ENCODE data around the gene AVP.

DNA sequence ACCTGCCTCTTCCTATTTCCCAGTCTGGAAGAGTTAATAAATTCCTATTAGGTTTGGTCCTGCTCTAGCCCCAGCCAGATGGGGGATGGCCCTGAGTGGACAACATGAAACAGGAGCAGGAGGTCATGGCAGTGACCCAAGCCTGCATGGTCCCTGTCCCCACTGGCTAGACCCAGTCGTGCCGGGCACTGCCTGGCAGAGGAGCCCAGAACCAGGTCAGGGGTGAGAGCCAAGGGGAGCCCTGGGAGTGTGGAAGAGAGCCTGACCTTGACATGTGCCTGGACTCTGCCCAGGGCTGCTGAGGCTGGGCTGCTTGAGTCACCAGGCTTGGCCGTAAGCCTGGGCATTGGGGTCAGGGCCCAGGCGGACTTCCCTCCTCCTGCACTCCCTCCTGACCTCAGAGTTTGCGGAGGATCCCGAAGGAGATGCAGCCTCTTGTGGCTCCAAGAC is 3.6 kb downstream of the AVP start:
- TF ChIP-seq, protein P1, sequence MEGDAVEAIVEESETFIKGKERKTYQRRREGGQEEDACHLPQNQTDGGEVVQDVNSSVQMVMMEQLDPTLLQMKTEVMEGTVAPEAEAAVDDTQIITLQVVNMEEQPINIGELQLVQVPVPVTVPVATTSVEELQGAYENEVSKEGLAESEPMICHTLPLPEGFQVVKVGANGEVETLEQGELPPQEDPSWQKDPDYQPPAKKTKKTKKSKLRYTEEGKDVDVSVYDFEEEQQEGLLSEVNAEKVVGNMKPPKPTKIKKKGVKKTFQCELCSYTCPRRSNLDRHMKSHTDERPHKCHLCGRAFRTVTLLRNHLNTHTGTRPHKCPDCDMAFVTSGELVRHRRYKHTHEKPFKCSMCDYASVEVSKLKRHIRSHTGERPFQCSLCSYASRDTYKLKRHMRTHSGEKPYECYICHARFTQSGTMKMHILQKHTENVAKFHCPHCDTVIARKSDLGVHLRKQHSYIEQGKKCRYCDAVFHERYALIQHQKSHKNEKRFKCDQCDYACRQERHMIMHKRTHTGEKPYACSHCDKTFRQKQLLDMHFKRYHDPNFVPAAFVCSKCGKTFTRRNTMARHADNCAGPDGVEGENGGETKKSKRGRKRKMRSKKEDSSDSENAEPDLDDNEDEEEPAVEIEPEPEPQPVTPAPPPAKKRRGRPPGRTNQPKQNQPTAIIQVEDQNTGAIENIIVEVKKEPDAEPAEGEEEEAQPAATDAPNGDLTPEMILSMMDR (IDR thresholded peaks at IDR 0.05; ENCODE audit: low read depth, low read length, poor library complexity, severe bottlenecking), result no peak
- no peak for TF ChIP-seq EZH2phosphoT487 (IDR thresholded peaks at IDR 0.05; ENCODE audit: borderline replicate concordance, low read length)

Data from DOHH2 (cell line).